Stimulated activated memory B cell treated with anti-CD40 and anti-IgM and Interleukin-4, amounts not matched to agents 10 μg/mL and 1 μg/mL and 100 μg/mL, for 72 hours (primary cell): ENCODE results near the gene KLC4.

Experiments
- ATAC-seq: fragments of 150-1000 bp; cut with Tn5 transposase; 2 replicates; pipeline ENCODE4 v1.10.0; 2021
- H3K27ac Mint-ChIP-seq: one replicate; pipeline ENCODE4 v1.8.0; 2022; ENCODE audit warnings: mild to moderate bottlenecking, mixed read lengths
- H3K27me3 Mint-ChIP-seq: one replicate; pipeline ENCODE4 v1.8.0; 2022; ENCODE audit warnings: mixed read lengths
- H3K36me3 Mint-ChIP-seq: one replicate; pipeline ENCODE4 v1.8.0; 2022; ENCODE audit warnings: mixed read lengths
- H3K4me1 Mint-ChIP-seq: one replicate; pipeline ENCODE4 v1.8.0; 2022; ENCODE audit warnings: mixed read lengths
- H3K4me3 Mint-ChIP-seq: one replicate; pipeline ENCODE4 v1.8.0; 2022; ENCODE audit warnings: mild to moderate bottlenecking, moderate library complexity, mixed read lengths
- H3K9me3 Mint-ChIP-seq: one replicate; pipeline ENCODE4 v1.8.0; 2022; ENCODE audit warnings: mixed read lengths

KLC4 gene

GRCh38 chr6:43059168-43060033 is at the start of gene KLC4, which contains the start of gene MRPL2:
Gene KLC4 (plus strand): TSS chr6:43059631. CDS start chr6:43061336, 1,705 bp downstream.
Gene MRPL2 (minus strand): TSS chr6:43059434. CDS start chr6:43059381, 53 bp downstream.
- H3K4me3 Mint-ChIP-seq, result peak within 1 kb of the TSS; percentile 93
- H3K4me1 Mint-ChIP-seq, result peaks cover 33% of the 10 kb centered on the region
- H3K9me3 Mint-ChIP-seq, result no peaks in the 10 kb centered on the region
- peak within 1 kb of the TSS; percentile 99 for H3K27ac Mint-ChIP-seq
- H3K27me3 Mint-ChIP-seq, result no peaks in the 10 kb centered on the region
- peaks cover 26% of the 10 kb centered on the region for H3K36me3 Mint-ChIP-seq
- ATAC-seq, result peak; percentile 98

DNA sequence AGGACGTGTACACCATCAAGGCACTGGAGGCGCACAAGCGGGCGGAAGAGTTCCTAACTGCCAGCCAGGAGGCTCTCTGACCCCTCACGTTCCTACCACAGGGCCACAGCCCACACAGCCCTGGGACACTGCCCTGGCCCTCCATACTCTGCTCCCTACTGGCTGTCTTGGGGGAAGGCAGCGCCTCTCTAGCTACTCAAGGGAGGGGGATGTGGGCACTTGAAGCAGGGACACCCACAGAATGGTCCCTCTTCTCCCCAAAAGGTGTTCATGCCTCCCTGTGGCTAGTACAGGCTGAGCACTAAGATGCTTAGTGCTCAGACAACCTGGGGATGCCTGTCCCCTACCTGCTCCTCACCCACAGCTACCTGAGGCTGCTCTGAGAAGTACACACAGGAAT is 48.2 kb upstream of the KLC4 start:
- H3K36me3 Mint-ChIP-seq, result peaks cover 28% of the 10 kb centered on the region
- peaks cover 50% of the 10 kb centered on the region for H3K4me1 Mint-ChIP-seq
- peak overlapping the region; percentile 83 for H3K27ac Mint-ChIP-seq

GRCh38 chr6:43012364-43012763 is 47.1 kb upstream of the KLC4 start:
- Mint-ChIP-seq H3K4me1 (peaks cover 61% of the 10 kb centered on the region), H3K9me3 (no peaks in the 10 kb centered on the region), H3K27ac (peak overlapping the region; percentile 83), H3K4me3 (peak overlapping the region; percentile 92), H3K27me3 (no peaks in the 10 kb centered on the region), H3K36me3 (peaks cover 19% of the 10 kb centered on the region)
- ATAC-seq, result no peak

More for the DNA sequence above, 48.2 kb upstream of the KLC4 start:
- no peaks in the 10 kb centered on the region for H3K9me3 Mint-ChIP-seq
- H3K27me3 Mint-ChIP-seq, result no peaks in the 10 kb centered on the region
- ATAC-seq, result no peak
- no peak overlapping the region for H3K4me3 Mint-ChIP-seq

DNA sequence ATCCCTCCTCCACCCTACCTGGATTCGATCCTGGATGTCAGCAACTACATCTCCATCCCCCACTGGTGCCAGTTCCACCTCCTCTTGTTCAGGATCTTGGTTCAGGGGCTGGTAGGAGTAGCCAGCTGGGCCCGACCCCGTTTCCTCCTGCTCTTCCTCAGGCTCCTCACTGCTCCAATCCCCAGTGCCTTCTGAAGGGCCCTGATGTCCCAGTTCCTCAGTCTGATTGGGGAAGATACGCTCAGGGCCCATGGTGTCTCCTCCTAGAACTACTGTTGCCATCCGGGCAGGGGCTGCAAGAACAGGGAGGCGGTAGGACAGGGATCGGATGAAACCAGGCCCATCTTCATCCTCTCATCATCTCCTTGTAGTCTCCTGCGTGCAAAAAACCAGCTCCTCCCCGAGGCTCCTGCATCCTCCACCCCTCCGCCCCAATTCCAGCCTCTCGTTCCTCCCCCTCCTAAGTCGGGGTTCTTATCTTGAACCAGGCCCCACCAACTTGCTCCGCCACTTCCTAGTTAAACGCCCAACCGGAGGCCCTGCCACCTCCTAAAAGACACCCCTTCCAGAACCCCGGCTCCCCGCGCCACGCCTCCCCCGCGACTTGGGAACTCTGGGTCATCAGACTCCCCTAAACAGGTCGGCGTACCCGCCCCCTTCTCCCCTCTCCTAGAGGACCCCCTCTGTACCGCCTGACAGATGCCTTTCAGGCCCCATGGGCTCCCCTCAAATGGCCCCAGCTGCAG is 46.2 kb upstream of the KLC4 start:
- Mint-ChIP-seq H3K36me3 (peaks cover 21% of the 10 kb centered on the region), H3K9me3 (no peaks in the 10 kb centered on the region)
- no peak for ATAC-seq

DNA sequence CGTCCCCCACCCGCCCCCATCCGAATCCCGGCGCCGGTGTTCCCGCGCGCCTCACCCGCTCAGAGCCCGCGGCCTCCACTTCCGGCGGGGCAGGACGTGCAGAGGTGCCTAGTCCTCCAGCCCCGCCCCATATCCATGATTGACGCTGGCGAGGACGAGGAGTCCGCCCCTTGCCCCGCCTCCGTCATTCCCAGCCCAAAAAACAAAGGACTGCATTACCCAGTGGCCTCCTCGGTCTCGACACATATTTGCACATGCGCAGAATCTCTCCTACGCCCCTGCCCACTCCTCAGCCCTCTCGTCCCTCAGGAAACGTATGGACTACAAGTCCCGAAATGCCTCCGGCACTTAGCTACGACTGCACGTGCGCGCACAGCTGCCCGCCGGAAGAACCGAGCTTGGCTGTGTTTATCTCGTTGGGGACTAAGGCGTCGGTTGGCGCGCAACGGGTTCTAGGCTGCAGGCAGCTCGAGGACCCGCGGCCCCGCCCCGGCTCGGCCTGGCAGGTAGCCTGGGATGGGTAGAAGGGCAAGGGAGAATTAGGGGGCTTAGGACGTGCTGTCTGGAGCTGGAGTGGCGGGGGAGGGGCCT is 45.5 kb upstream of the KLC4 start, which contains the start of the genes KLHDC3 and MEA1:
Gene KLHDC3, plus strand, starts transcription at position 407 of the 591 bp plus-strand sequence. CDS start 2,944 bp downstream, outside the sequence.
Gene MEA1, minus strand, starts transcription at position 104 of the 591 bp plus-strand sequence. CDS start 133 bp downstream, outside the sequence.
- Mint-ChIP-seq H3K36me3 (peaks cover 28% of the 10 kb centered on the region), H3K4me1 (peaks cover 65% of the 10 kb centered on the region), H3K9me3 (no peaks in the 10 kb centered on the region), H3K27ac (peak within 1 kb of the TSS; percentile 83), H3K4me3 (peak within 1 kb of the TSS; percentile 92), H3K27me3 (no peaks in the 10 kb centered on the region)
- ATAC-seq, result peak; percentile 99

More for the DNA sequence above, 46.2 kb upstream of the KLC4 start:
- no peaks in the 10 kb centered on the region for H3K27me3 Mint-ChIP-seq
- peak overlapping the region; percentile 83 for H3K27ac Mint-ChIP-seq
- H3K4me1 Mint-ChIP-seq, result peaks cover 68% of the 10 kb centered on the region
- H3K4me3 Mint-ChIP-seq, result peak overlapping the region; percentile 92

DNA sequence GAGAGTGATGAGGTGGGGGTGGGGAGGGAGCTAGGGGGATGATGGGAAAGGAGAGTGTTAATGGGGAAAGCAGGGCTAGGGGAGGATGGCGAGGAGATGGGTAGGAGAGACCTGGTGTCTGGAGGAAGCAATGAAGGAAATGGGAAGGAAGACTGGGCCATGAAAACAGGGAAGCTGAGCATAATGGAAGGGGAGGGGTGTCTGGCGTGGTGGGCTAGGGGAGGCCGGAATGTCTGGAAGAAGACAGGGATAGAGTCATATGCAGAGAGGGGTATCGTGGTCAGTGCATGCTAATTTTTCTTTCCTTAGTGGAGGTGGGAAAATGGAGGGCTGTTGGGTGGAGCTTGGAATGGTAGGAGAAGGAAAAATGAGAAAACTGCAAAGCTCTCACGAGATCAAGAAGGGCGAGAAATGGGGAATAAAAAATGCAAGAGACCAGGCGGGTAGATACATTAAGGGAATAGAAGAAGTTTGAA is 45.0 kb upstream of the KLC4 start:
- no peak for ATAC-seq
- Mint-ChIP-seq H3K27me3 (no peaks in the 10 kb centered on the region), H3K9me3 (no peaks in the 10 kb centered on the region), H3K27ac (peak overlapping the region; percentile 83), H3K36me3 (peaks cover 33% of the 10 kb centered on the region), H3K4me1 (peaks cover 65% of the 10 kb centered on the region), H3K4me3 (peak overlapping the region; percentile 92)

GRCh38 chr6:43016176-43016942 is 43.1 kb upstream of the KLC4 start:
- no peak for ATAC-seq
- Mint-ChIP-seq H3K27me3 (no peaks in the 10 kb centered on the region), H3K4me1 (peaks cover 71% of the 10 kb centered on the region), H3K4me3 (peak overlapping the region; percentile 14), H3K27ac (peak overlapping the region; percentile 6), H3K9me3 (no peaks in the 10 kb centered on the region), H3K36me3 (peaks cover 33% of the 10 kb centered on the region)

DNA sequence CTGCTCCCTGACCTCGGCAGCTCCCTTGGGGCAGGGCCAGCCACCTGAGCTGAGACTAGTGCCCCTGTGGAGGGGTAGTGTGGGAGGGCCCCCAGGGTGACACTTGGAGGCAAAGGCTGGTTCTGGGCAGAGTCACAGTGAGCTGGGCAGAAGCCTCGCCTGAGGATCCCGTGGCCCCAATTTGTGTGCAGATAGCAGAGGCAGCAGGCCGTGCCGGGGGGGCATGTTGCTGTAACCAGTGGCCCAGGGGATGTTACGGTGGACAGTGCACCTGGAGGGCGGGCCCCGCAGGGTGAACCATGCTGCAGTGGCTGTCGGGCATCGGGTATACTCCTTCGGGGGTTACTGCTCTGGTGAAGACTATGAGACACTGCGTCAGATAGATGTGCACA is 42.5 kb upstream of the KLC4 start:
- ATAC-seq, result no peak
- Mint-ChIP-seq H3K9me3 (no peaks in the 10 kb centered on the region), H3K36me3 (peaks cover 27% of the 10 kb centered on the region), H3K4me1 (peaks cover 66% of the 10 kb centered on the region), H3K27me3 (no peaks in the 10 kb centered on the region), H3K27ac (peak overlapping the region; percentile 6), H3K4me3 (no peak overlapping the region)

GRCh38 chr6:43019152-43019551 is 40.3 kb upstream of the KLC4 start:
- peaks cover 53% of the 10 kb centered on the region for H3K4me1 Mint-ChIP-seq

GRCh38 chr6:43020052-43020705 is 39.3 kb upstream of the KLC4 start:
- peak overlapping the region; percentile 5 for H3K27ac Mint-ChIP-seq
- no peaks in the 10 kb centered on the region for H3K27me3 Mint-ChIP-seq
- H3K4me3 Mint-ChIP-seq, result peak overlapping the region; percentile 12
- no peaks in the 10 kb centered on the region for H3K9me3 Mint-ChIP-seq
- peaks cover 50% of the 10 kb centered on the region for H3K4me1 Mint-ChIP-seq
- peaks cover 44% of the 10 kb centered on the region for H3K36me3 Mint-ChIP-seq
- ATAC-seq, result no peak

More at GRCh38 chr6:43019152-43019551, 40.3 kb upstream of the KLC4 start:
- Mint-ChIP-seq H3K9me3 (no peaks in the 10 kb centered on the region), H3K27ac (no peak overlapping the region), H3K4me3 (no peak overlapping the region), H3K27me3 (no peaks in the 10 kb centered on the region), H3K36me3 (peaks cover 35% of the 10 kb centered on the region)
- ATAC-seq, result no peak

- ATAC-seq, result no peak
- Mint-ChIP-seq H3K27me3 (no peaks in the 10 kb centered on the region), H3K27ac (peak overlapping the region; percentile 96), H3K4me1 (peaks cover 49% of the 10 kb centered on the region), H3K36me3 (peaks cover 47% of the 10 kb centered on the region), H3K4me3 (peak overlapping the region; percentile 99), H3K9me3 (no peaks in the 10 kb centered on the region)
Measured at GRCh38 chr6:43020847-43021246, 38.6 kb upstream of the KLC4 start.

DNA sequence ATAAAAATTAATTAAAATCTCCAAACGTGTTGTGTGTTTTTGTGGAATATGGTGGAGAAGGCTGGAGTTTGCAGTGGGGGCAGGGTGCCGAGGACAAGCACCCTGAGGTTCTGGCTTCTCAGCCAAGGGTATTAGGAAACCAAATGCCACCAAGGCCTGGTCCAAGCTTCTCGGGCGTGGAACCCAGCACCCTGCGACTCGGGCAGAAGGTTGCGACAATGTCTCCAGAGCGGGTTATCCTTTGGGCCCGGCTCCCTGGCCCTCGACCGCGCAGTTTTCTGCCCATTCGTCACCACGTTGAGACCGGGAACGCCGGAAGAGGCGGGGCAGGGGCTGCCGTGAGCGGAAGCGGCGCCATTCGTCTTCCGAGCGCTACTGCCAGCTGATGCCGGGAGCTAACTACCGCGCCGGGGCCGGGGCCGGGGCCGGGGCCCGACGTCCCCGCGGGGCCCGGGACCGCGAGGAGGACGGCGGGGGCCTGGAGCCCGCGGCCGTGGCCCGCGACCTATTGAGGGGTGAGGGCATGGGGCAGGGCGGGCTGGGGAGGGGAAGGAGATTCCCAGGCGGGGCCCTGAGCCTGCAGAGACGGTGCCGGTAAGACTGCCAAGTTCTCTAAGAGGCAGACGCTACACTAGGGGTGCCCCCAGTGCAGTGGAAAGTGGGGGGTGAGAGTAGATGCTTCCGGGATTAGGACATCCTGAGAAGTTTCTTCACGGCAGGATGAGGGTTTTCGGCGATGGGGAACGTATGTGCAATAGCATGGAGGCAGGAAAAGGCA is 38.0 kb upstream of the KLC4 start, which contains the start of gene RRP36:
Gene RRP36, plus strand, starts transcription at position 354 of the 778 bp plus-strand sequence. Its CDS starts 32 bp downstream, at position 386.
- Mint-ChIP-seq H3K36me3 (peaks cover 53% of the 10 kb centered on the region), H3K27ac (peak within 1 kb of the TSS; percentile 96)

DNA sequence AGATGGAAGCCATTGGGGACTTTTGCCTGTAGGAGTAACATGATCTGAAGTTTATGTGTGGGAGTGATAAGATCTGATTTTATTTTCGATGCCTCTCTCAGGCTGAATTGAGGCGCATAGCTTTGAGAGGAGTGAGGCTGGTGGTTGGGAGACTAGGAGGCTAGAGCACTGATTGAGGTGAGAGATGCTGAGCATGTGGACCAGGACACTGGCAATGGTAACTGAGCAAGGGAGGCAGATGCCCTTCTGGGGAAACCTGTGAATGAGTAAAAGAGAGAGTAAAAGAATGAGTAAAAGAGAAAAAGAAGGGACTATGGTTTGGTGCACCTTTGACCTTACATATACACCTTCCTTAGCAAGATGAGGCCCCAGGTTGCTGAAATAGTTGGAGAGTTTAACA is 35.0 kb upstream of the KLC4 start:
- Mint-ChIP-seq H3K27me3 (no peaks in the 10 kb centered on the region), H3K4me1 (peaks cover 23% of the 10 kb centered on the region), H3K27ac (no peak overlapping the region), H3K36me3 (peaks cover 54% of the 10 kb centered on the region), H3K9me3 (no peaks in the 10 kb centered on the region), H3K4me3 (no peak overlapping the region)
- ATAC-seq, result no peak

More for the DNA sequence above, 38.0 kb upstream of the KLC4 start, which contains the start of gene RRP36:
- Mint-ChIP-seq H3K27me3 (no peaks in the 10 kb centered on the region), H3K4me3 (peak within 1 kb of the TSS; percentile 99), H3K4me1 (peaks cover 43% of the 10 kb centered on the region), H3K9me3 (no peaks in the 10 kb centered on the region)
- ATAC-seq, result peak; percentile 92
